OCI-LY7 (cell line): ENCODE measurements around the gene GREM2. TPM values are rescaled to one million over a fixed set of nuclear protein-coding genes. Genes with fewer than 3 reads are reported as not detected.

Source experiments
- BruUV-seq: library from RNA; stranded (reverse); fragments of 400-500 nt; replicated peaks from 2 replicates; lab custom pipeline; 2021; lab: Mats Ljungman, UMichigan
- CTCF ChIA-PET: fragments of 300-600 bp; sonication (Branson Sonifier 250); formaldehyde crosslinking; loops from one replicate; lab custom pipeline; 2022; ENCODE audit warnings: antibody characterized with exemption; ENCODE audit not compliant: unreplicated experiment; lab: Charles Lee
- POLR2A ChIA-PET: fragments of 300-600 bp; sonication (Branson Sonifier 250); formaldehyde crosslinking; loops from one replicate; lab custom pipeline; 2022; ENCODE audit warnings: antibody characterized with exemption; lab: Charles Lee
- DNase-seq: peaks from one replicate; pipeline ENCODE4 v3.0.0-alpha.2; 2015; ENCODE audit warnings: low spot score
- H2AFZ ChIP-seq: fragments of 200-600 bp; sonication (generic), shearing (Covaris generic); 2 replicates; pipeline ENCODE4 v1.6.1; 2014; ENCODE audit warnings: mild to moderate bottlenecking, antibody characterized with exemption, low read length, moderate library complexity
- H3K27ac ChIP-seq: fragments of 200-600 bp; sonication (generic); 2 replicates; pipeline ENCODE4 v1.5.1; 2014; ENCODE audit warnings: mixed run types, low read depth, mild to moderate bottlenecking, moderate library complexity, low read length, inconsistent platforms; ENCODE audit not compliant: poor library complexity, severe bottlenecking
- H3K36me3 ChIP-seq: fragments of 200-600 bp; sonication (generic); 2 replicates; pipeline ENCODE4 v1.6.1; 2014; ENCODE audit warnings: mild to moderate bottlenecking, antibody characterized with exemption, low read length, moderate library complexity, mixed read lengths; ENCODE audit not compliant: insufficient read depth
- H3K4me1 ChIP-seq: fragments of 200-600 bp; sonication (generic); 2 replicates; pipeline ENCODE4 v1.5.1; 2014; ENCODE audit warnings: mild to moderate bottlenecking, low read length; ENCODE audit not compliant: insufficient read depth, poor library complexity, severe bottlenecking
- H3K4me2 ChIP-seq: fragments of 200-600 bp; sonication (generic); 2 replicates; pipeline ENCODE4 v1.6.1; 2014; ENCODE audit warnings: mild to moderate bottlenecking, low read length
- H3K4me3 ChIP-seq: fragments of 200-600 bp; sonication (generic); 2 replicates; pipeline ENCODE4 v1.5.1; 2014; ENCODE audit warnings: mild to moderate bottlenecking, low read depth, low read length; ENCODE audit not compliant: poor library complexity, severe bottlenecking
- H3K79me2 ChIP-seq: fragments of 200-600 bp; sonication (generic); 2 replicates; pipeline ENCODE4 v1.6.1; 2016; ENCODE audit warnings: low read depth, mild to moderate bottlenecking, low read length, moderate library complexity, mixed read lengths; ENCODE audit not compliant: insufficient read depth
- H3K9me2 ChIP-seq: fragments of 200-600 bp; sonication (generic); 2 replicates; pipeline ENCODE4 v1.6.1; 2016; ENCODE audit warnings: mild to moderate bottlenecking, low read length, mixed read lengths; ENCODE audit not compliant: insufficient read depth
- H3K9me3 ChIP-seq: fragments of 200-600 bp; sonication (generic); 2 replicates; pipeline ENCODE4 v1.6.1; 2014; ENCODE audit warnings: mild to moderate bottlenecking, mixed run types, low read length, mixed read lengths
- H4K20me1 ChIP-seq: fragments of 200-600 bp; sonication (generic); 2 replicates; pipeline ENCODE4 v1.6.1; 2014; ENCODE audit warnings: mild to moderate bottlenecking, antibody characterized with exemption, low read length, moderate library complexity, mixed read lengths; ENCODE audit not compliant: insufficient read depth
- EZH2phosphoT487 ChIP-seq: fragments of 200-600 bp; sonication (generic); IDR thresholded peaks from 2 replicates; pipeline ENCODE4 v1.6.1; 2018; ENCODE audit warnings: low read depth, borderline replicate concordance, mild to moderate bottlenecking, mixed run types, antibody characterized with exemption, low read length, moderate library complexity, mixed read lengths
- intact Hi-C: fragments of 100-400 bp; cut with micrococcal nuclease; formaldehyde crosslinking; loops from one replicate; pipeline ENCODE4 v1.10.0; 2022; ENCODE audit not compliant: unreplicated experiment
- total RNA-seq, 2 experiments: library from RNA; depleted of rRNA in 1 of 2; stranded (reverse); fragments of >200 nt in 1 of 2; shearing (Covaris generic) in 1 of 2; gene quantifications; 2 replicates each; pipeline ENCODE4 v1.2.3, GENCODE V29; 2014 to 2022
- TF ChIP-seq, protein P1 (sequence below): fragments of 200-600 bp; sonication (generic); conservative IDR thresholded peaks from 2 replicates; pipeline ENCODE4 v1.5.1; 2014; ENCODE audit warnings: mild to moderate bottlenecking, antibody characterized with exemption, low read length, moderate library complexity, mixed read lengths

Gene GREM2
- total RNA-seq, 2 experiments from 2014 or later, result not detected

DNA sequence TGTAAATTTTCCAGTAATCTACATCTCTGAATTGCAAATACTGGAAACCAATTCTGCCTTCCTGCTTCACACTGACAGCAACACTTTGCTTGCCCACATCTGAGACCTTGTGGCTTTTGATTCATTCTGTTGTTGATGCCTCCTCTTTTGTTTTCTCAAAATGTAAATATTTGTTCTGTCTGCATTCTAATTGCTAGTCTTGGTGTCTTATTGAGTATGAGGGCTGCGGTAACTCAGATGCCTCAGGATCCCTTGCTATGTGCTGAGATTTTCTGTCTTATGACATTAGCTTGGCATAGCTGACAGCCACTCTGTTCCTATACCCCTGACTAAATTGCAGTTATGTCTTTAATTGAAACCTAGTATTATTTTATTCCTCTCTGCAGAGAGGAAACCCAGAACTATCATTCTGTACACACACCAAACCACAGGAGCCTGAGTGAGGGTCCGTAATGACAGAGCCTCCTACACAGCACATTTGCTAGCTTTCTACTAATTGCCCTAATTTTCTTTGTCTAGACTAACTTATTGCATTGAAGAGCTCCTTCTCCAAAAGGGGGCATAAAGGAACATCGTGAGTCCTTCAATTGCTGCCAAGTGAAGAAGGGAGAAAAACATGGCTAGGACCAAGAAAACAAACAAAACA lies 72.1 kb downstream of the GREM2 start:
- no TSS peak for BruUV-seq

DNA sequence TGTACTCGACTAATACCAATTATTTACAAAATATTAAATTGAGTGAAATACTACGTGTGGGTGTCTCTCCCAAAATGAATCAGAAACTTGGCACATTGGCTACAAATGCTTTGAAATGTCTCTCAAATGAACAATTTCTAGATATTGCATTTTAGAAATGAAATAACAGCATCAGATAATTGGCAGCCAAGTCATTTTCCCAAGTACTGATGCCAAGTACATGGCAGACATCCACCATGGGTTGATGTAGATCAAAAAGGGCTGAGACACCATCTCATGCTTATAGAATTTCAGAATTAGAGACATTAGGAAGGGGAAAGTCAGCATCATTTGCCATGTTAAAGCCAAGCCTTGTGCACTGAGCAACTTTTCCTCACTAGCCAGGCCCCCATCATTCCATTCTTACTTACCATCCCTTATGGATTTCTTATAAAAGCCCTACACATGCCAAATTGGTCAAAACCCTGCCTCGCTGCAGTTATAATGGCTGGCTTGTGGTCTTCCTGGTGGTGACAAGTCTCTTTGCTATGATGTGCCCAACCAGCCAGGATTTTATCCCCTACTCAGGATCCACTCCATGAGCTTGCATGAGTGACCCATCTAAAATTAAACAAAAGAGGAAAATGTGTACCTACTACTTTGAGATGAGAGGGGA lies 73.1 kb downstream of the GREM2 start:
- no peak overlapping the region for H3K4me3 ChIP-seq
- ChIA-PET POLR2A (no interaction called here), CTCF (no interaction called here)
- H3K9me2 ChIP-seq, result no peaks in the 10 kb centered on the region
- H3K79me2 ChIP-seq, result no peaks in the 10 kb centered on the region
- BruUV-seq, result no TSS peak
- no peaks in the 10 kb centered on the region for H3K36me3 ChIP-seq
- no peak overlapping the region for H2AFZ ChIP-seq
- H3K9me3 ChIP-seq, result no peaks in the 10 kb centered on the region
- H3K4me1 ChIP-seq, result no peaks in the 10 kb centered on the region
- TF ChIP-seq, protein P1, sequence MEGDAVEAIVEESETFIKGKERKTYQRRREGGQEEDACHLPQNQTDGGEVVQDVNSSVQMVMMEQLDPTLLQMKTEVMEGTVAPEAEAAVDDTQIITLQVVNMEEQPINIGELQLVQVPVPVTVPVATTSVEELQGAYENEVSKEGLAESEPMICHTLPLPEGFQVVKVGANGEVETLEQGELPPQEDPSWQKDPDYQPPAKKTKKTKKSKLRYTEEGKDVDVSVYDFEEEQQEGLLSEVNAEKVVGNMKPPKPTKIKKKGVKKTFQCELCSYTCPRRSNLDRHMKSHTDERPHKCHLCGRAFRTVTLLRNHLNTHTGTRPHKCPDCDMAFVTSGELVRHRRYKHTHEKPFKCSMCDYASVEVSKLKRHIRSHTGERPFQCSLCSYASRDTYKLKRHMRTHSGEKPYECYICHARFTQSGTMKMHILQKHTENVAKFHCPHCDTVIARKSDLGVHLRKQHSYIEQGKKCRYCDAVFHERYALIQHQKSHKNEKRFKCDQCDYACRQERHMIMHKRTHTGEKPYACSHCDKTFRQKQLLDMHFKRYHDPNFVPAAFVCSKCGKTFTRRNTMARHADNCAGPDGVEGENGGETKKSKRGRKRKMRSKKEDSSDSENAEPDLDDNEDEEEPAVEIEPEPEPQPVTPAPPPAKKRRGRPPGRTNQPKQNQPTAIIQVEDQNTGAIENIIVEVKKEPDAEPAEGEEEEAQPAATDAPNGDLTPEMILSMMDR, result no peak
- TF ChIP-seq EZH2phosphoT487, result no peak
- no peak overlapping the region for H3K27ac ChIP-seq
- DNase-seq, result no peak
- H4K20me1 ChIP-seq, result no peaks in the 10 kb centered on the region
- no peak overlapping the region for H3K4me2 ChIP-seq
- intact Hi-C loops, result no loop called here

More for the DNA sequence above, 72.1 kb downstream of the GREM2 start:
- Histone ChIP-seq H3K79me2 (no peaks in the 10 kb centered on the region), H3K9me2 (no peaks in the 10 kb centered on the region), H3K9me3 (no peaks in the 10 kb centered on the region), H3K27ac (no peak overlapping the region), H3K36me3 (no peaks in the 10 kb centered on the region), H3K4me2 (no peak overlapping the region), H3K4me3 (no peak overlapping the region), H3K4me1 (no peaks in the 10 kb centered on the region), H2AFZ (no peak overlapping the region), H4K20me1 (no peaks in the 10 kb centered on the region)
- TF ChIP-seq, protein P1, result no peak
- TF ChIP-seq EZH2phosphoT487, result no peak
- intact Hi-C loops, result no loop called here
- CTCF ChIA-PET, result no interaction called here
- no peak for DNase-seq
- POLR2A ChIA-PET, result interaction anchor here (0.7 kb wide), 1 partner anchor 28 kb away, joined by 3 read pairs; no protein-coding TSS in a partner anchor
